GM23338 (cell line): ENCODE data around the gene VAPB. TPM values are rescaled to one million over a fixed set of nuclear protein-coding genes. Genes with fewer than 3 reads are reported as not detected.

Experiments used
- ATAC-seq: fragments of 200-7000 bp; cut with Tn5 transposase; 3 replicates; pipeline ENCODE4 v1.9.1; 2020
- DNase-seq: peaks from one replicate; pipeline ENCODE4 v3.0.0-alpha.2; 2015; ENCODE audit warnings: low spot score
- H2AFZ ChIP-seq: fragments of 200-600 bp; sonication (generic); 2 replicates; pipeline ENCODE4 v1.8.0; 2016; ENCODE audit warnings: antibody characterized with exemption, mild to moderate bottlenecking, moderate library complexity
- H3F3A ChIP-seq: fragments of 200-600 bp; sonication (generic); replicated peaks from 2 replicates; pipeline ENCODE4 v1.8.0; 2017; ENCODE audit warnings: antibody characterized with exemption, mixed run types, low read depth
- H3K27ac ChIP-seq: fragments of 200-600 bp; sonication (generic); 2 replicates; pipeline ENCODE4 v1.6.1; 2016; ENCODE audit warnings: low read depth
- H3K27me3 ChIP-seq: fragments of 200-600 bp; sonication (generic); 2 replicates; pipeline ENCODE4 v1.8.0; 2016; ENCODE audit warnings: mild to moderate bottlenecking, mixed run types, moderate library complexity; ENCODE audit not compliant: insufficient read depth
- H3K36me3 ChIP-seq: fragments of 200-600 bp; sonication (generic); 2 replicates; pipeline ENCODE4 v1.8.0; 2016; ENCODE audit warnings: mild to moderate bottlenecking; ENCODE audit not compliant: insufficient read depth
- H3K4me1 ChIP-seq: fragments of 200-600 bp; sonication (generic); 2 replicates; pipeline ENCODE4 v1.8.0; 2016; ENCODE audit warnings: mild to moderate bottlenecking, moderate library complexity; ENCODE audit not compliant: insufficient read depth
- H3K4me2 ChIP-seq: fragments of 200-600 bp; sonication (generic); 2 replicates; pipeline ENCODE4 v1.7.1; 2017; ENCODE audit warnings: mixed run types
- H3K4me3 ChIP-seq: fragments of 200-600 bp; sonication (generic); 2 replicates; pipeline ENCODE4 v1.6.1; 2016; ENCODE audit warnings: mixed run types
- H3K79me2 ChIP-seq: fragments of 200-600 bp; sonication (generic); replicated peaks from 2 replicates; pipeline ENCODE4 v1.8.0; 2017; ENCODE audit warnings: mild to moderate bottlenecking; ENCODE audit not compliant: insufficient read depth
- H3K9me2 ChIP-seq: fragments of 200-600 bp; sonication (generic); 2 replicates; pipeline ENCODE4 v1.8.0; 2017; ENCODE audit not compliant: insufficient read depth
- H4K20me1 ChIP-seq: fragments of 200-600 bp; sonication (generic); replicated peaks from 2 replicates; pipeline ENCODE4 v1.8.0; 2017; ENCODE audit warnings: mild to moderate bottlenecking; ENCODE audit not compliant: insufficient read depth
- H3K27ac Mint-ChIP-seq: 2 replicates; pipeline ENCODE4 v1.8.0; 2020; ENCODE audit warnings: inconsistent platforms, mild to moderate bottlenecking, moderate library complexity, mixed read lengths
- H3K27me3 Mint-ChIP-seq: 3 replicates; pipeline ENCODE4 v1.8.0; 2022; ENCODE audit warnings: low read depth, mild to moderate bottlenecking, moderate library complexity, mixed read lengths, inconsistent platforms; ENCODE audit not compliant: insufficient read depth, poor library complexity
- H3K36me3 Mint-ChIP-seq: 3 replicates; pipeline ENCODE4 v1.8.0; 2021; ENCODE audit warnings: low read depth, mild to moderate bottlenecking, inconsistent platforms, moderate library complexity, mixed read lengths
- H3K4me1 Mint-ChIP-seq: 3 replicates; pipeline ENCODE4 v1.8.0; 2020; ENCODE audit warnings: mild to moderate bottlenecking, inconsistent platforms, mixed read lengths
- H3K4me3 Mint-ChIP-seq: 3 replicates; pipeline ENCODE4 v1.8.0; 2021; ENCODE audit warnings: moderate library complexity, mild to moderate bottlenecking, inconsistent platforms, mixed read lengths
- H3K9me3 Mint-ChIP-seq: 3 replicates; pipeline ENCODE4 v1.8.0; 2020; ENCODE audit warnings: moderate library complexity, mild to moderate bottlenecking, inconsistent platforms, mixed read lengths
- CREB1 ChIP-seq: fragments of 250-450 bp; sonication (Bioruptor Pico); IDR thresholded peaks from 2 replicates; pipeline ENCODE4 v1.5.0; 2020; ENCODE audit warnings: low read depth, mild to moderate bottlenecking, moderate library complexity
- CTCF ChIP-seq, 2 experiments: fragments of 200-600 bp in 1 of 2; sonication (generic) in 1 of 2; conservative IDR thresholded peaks; 2 replicates each; pipeline versions ENCODE4 v1.5.1 to v1.6.1; 2016 to 2017; ENCODE audit warnings: antibody characterized with exemption in 2 of 2, low read depth in 2 of 2, mild to moderate bottlenecking in 2 of 2, moderate library complexity in 1 of 2
- ETS1 ChIP-seq: IDR thresholded peaks from 2 replicates; pipeline ENCODE4 v1.6.1; 2016; ENCODE audit warnings: antibody characterized with exemption
- EZH2 ChIP-seq: fragments of 200-600 bp; sonication (generic); IDR thresholded peaks from one replicate; pipeline ENCODE4 v1.8.0; 2017; ENCODE audit warnings: antibody characterized with exemption, mild to moderate bottlenecking, low read depth; ENCODE audit not compliant: unreplicated experiment
- EZH2phosphoT487 ChIP-seq: fragments of 200-600 bp; sonication (generic); IDR thresholded peaks from one replicate; pipeline ENCODE4 v1.8.1; 2018; ENCODE audit warnings: antibody characterized with exemption; ENCODE audit not compliant: unreplicated experiment
- JUNB ChIP-seq: IDR thresholded peaks from one replicate; pipeline ENCODE4 v1.6.1; 2016; ENCODE audit warnings: antibody characterized with exemption; ENCODE audit not compliant: unreplicated experiment
- NANOG ChIP-seq: IDR thresholded peaks from 2 replicates; pipeline ENCODE4 v1.6.1; 2016; ENCODE audit warnings: antibody characterized with exemption, borderline replicate concordance
- POLR2AphosphoS5 ChIP-seq: IDR thresholded peaks from 2 replicates; pipeline ENCODE4 v1.6.1; 2016; ENCODE audit warnings: antibody characterized with exemption, low read depth
- REST ChIP-seq: IDR thresholded peaks from one replicate; pipeline ENCODE4 v1.6.1; 2018; ENCODE audit warnings: antibody characterized with exemption; ENCODE audit not compliant: unreplicated experiment
- STAT1 ChIP-seq: IDR thresholded peaks from one replicate; pipeline ENCODE4 v1.6.1; 2016; ENCODE audit warnings: antibody characterized with exemption; ENCODE audit not compliant: unreplicated experiment
- ZNF114 ChIP-seq: fragments of 250-450 bp; sonication (Bioruptor Pico); IDR thresholded peaks from 2 replicates; pipeline ENCODE4 v1.5.0; 2020; ENCODE audit warnings: mild to moderate bottlenecking, moderate library complexity
- ZNF331 ChIP-seq: fragments of 250-450 bp; sonication (Bioruptor Pico); IDR thresholded peaks from 2 replicates; pipeline ENCODE4 v1.5.0; 2020; ENCODE audit warnings: low read depth, mild to moderate bottlenecking, moderate library complexity
- ZNF462 ChIP-seq: fragments of 250-450 bp; sonication (Bioruptor Pico); IDR thresholded peaks from 2 replicates; pipeline ENCODE4 v1.5.0; 2020; ENCODE audit warnings: mild to moderate bottlenecking, moderate library complexity
- polyA plus RNA-seq: library from polyadenylated mRNA; unstranded; fragments of >200 nt; fragmentation: Nextera tagmentation; extraction: Ambion mirVana; gene quantifications from 2 replicates; pipeline ENCODE4 v1.2.1, GENCODE V29; 2016
- total RNA-seq: library from RNA; depleted of rRNA; stranded (reverse); fragments of >200 nt; shearing (Covaris generic); gene quantifications from 2 replicates; pipeline ENCODE4 v1.2.3, GENCODE V29; 2014

Gene VAPB
- total and polyA plus RNA-seq, 2 experiments from 2014 or later: 18.8 to 22.9 TPM

GRCh38 chr20:58352468-58352867 lies 36.6 kb upstream of the VAPB start:
- Histone ChIP-seq H3K27ac (no peak overlapping the region), H3F3A (no peaks in the 10 kb centered on the region), H3K36me3 (no peaks in the 10 kb centered on the region), H3K79me2 (no peaks in the 10 kb centered on the region), H2AFZ (no peak overlapping the region), H3K4me2 (no peak overlapping the region), H3K9me2 (no peaks in the 10 kb centered on the region), H3K27me3 (no peaks in the 10 kb centered on the region), H4K20me1 (no peaks in the 10 kb centered on the region), H3K4me1 (no peaks in the 10 kb centered on the region), H3K4me3 (no peak overlapping the region)
- H3K36me3 Mint-ChIP-seq: peaks cover 4% of the 10 kb centered on the region; the same call in 2 of the 3 replicates
- no peak for TF ChIP-seq JUNB
- no peak for TF ChIP-seq EZH2
- no peak for TF ChIP-seq ETS1
- no peak for TF ChIP-seq ZNF331
- no peak for TF ChIP-seq REST
- no peak for TF ChIP-seq EZH2phosphoT487
- no peak for TF ChIP-seq NANOG
- no peak for TF ChIP-seq STAT1
- TF ChIP-seq CREB1 (CRISPR knock-in tag): no peak
- TF ChIP-seq ZNF114 (CRISPR knock-in tag): no peak
- TF ChIP-seq ZNF462 (CRISPR knock-in tag): no peak
- TF ChIP-seq POLR2AphosphoS5: no peak
- no peak for TF ChIP-seq CTCF (conservative IDR thresholded peaks at IDR 0.05; ENCODE audit: low read depth in 2 of 2)
- H3K9me3 Mint-ChIP-seq: no peaks in the 10 kb centered on the region
- no peak overlapping the region for H3K27ac Mint-ChIP-seq
- no peak overlapping the region for H3K4me3 Mint-ChIP-seq
- ATAC-seq (no peak), DNase-seq (no peak)
- H3K4me1 Mint-ChIP-seq: no peaks in the 10 kb centered on the region
- no peaks in the 10 kb centered on the region for H3K27me3 Mint-ChIP-seq
